Vagina (tissue), 2 donors: ENCODE results near the gene ACTN4. TPM values are rescaled to one million over a fixed set of nuclear protein-coding genes. Genes with fewer than 3 reads are reported as not detected.

ENCODE experiments used
- DNase-seq, 2 donors: peaks; one replicate each; pipeline ENCODE4 v3.0.0-alpha.2; 2017; ENCODE audit errors: extremely low spot score in 2 of 2
- H3K27ac ChIP-seq: fragments of 200-600 bp; sonication (generic); one replicate; pipeline ENCODE4 v1.5.1; 2019
- H3K27me3 ChIP-seq: fragments of 200-600 bp; sonication (generic); one replicate; pipeline ENCODE4 v1.5.1; 2019
- H3K36me3 ChIP-seq, 2 donors: fragments of 200-600 bp; sonication (generic); one replicate each; pipeline ENCODE4 v1.5.1; 2017 to 2019
- H3K4me1 ChIP-seq: fragments of 200-600 bp; sonication (generic); one replicate; pipeline ENCODE4 v1.5.1; 2019
- H3K4me3 ChIP-seq, 2 donors: fragments of 200-600 bp; sonication (generic); 1 replicate in 1 of 2; 2 replicates in 1 of 2; pipeline ENCODE4 v1.5.1; 2016 to 2019
- H3K9me3 ChIP-seq: fragments of 200-600 bp; sonication (generic); one replicate; pipeline ENCODE4 v1.5.1; 2019
- CTCF ChIP-seq, 3 experiments: fragments of 450-650 bp in 2 of 3; fragments of 200-600 bp in 1 of 3; sonication (generic) in 1 of 3; IDR thresholded peaks; one replicate each; pipeline ENCODE4 v1.5.1; 2017 to 2019; ENCODE audit warnings: antibody characterized with exemption in 3 of 3, mild to moderate bottlenecking in 2 of 3, moderate library complexity in 2 of 3
- POLR2A ChIP-seq, 2 donors: fragments of 450-650 bp; IDR thresholded peaks; one replicate each; pipeline ENCODE4 v1.6.1; 2017; ENCODE audit warnings: antibody characterized with exemption in 2 of 2, mild to moderate bottlenecking in 2 of 2, moderate library complexity in 2 of 2
- POLR2AphosphoS5 ChIP-seq, 2 donors: sonication (generic); formaldehyde crosslinking; IDR thresholded peaks; one replicate each; pipeline ENCODE4 v1.9.0; 2017; ENCODE audit warnings: antibody characterized with exemption in 2 of 2, mild to moderate bottlenecking in 2 of 2, low read depth in 1 of 2; ENCODE audit not compliant: insufficient read depth in 1 of 2
- intact Hi-C: fragments of 100-400 bp; cut with DNase I; formaldehyde crosslinking; loops from one replicate; pipeline ENCODE4 v1.15.1; 2023
- total RNA-seq: library from RNA; depleted of rRNA; stranded (reverse); fragments of >200 nt; gene quantifications from one replicate; pipeline ENCODE4 v1.2.3, GENCODE V29; 2016

Gene ACTN4
- total RNA-seq, 1 donor from 2014 or later = 513 TPM

GRCh38 chr19:38670921-38671398 lies 23.5 kb downstream of the ACTN4 start:
- TF ChIP-seq POLR2A (IDR thresholded peaks at IDR 0.05) (no peak), CTCF (IDR thresholded peaks at IDR 0.05) (no peak), POLR2AphosphoS5 (IDR thresholded peaks at IDR 0.05; ENCODE audit: insufficient read depth in 1 of 2, low read depth in 1 of 2) (no peak)
- Histone ChIP-seq H3K27ac (peak overlapping the region; percentile 97), H3K4me1 (peaks cover 83% of the 10 kb centered on the region), H3K36me3 (no peaks in the 10 kb centered on the region), H3K4me3 (no peak overlapping the region), H3K27me3 (no peaks in the 10 kb centered on the region), H3K9me3 (no peaks in the 10 kb centered on the region)
- intact Hi-C loops = no loop called here
- DNase-seq = no peak

GRCh38 chr19:38671654-38672053 lies 24.2 kb downstream of the ACTN4 start:
- H3K36me3 ChIP-seq = no peaks in the 10 kb centered on the region
- H3K4me1 ChIP-seq = peaks cover 83% of the 10 kb centered on the region
- no peak for DNase-seq
- no peaks in the 10 kb centered on the region for H3K9me3 ChIP-seq
- intact Hi-C loops = no loop called here
- H3K4me3 ChIP-seq = no peak overlapping the region
- no peaks in the 10 kb centered on the region for H3K27me3 ChIP-seq
- TF ChIP-seq POLR2A (IDR thresholded peaks at IDR 0.05) = no peak
- TF ChIP-seq CTCF (IDR thresholded peaks at IDR 0.05) = no peak
- TF ChIP-seq POLR2AphosphoS5 (IDR thresholded peaks at IDR 0.05; ENCODE audit: insufficient read depth in 1 of 2, low read depth in 1 of 2) = peak in 1 of 2 donors; percentile 59
- H3K27ac ChIP-seq = peak overlapping the region; percentile 97

GRCh38 chr19:38673030-38673429 lies 25.6 kb downstream of the ACTN4 start:
- H3K4me3 ChIP-seq = no peak overlapping the region
- DNase-seq = no peak
- no peaks in the 10 kb centered on the region for H3K36me3 ChIP-seq
- TF ChIP-seq POLR2A (IDR thresholded peaks at IDR 0.05) (no peak), CTCF (IDR thresholded peaks at IDR 0.05) (no peak), POLR2AphosphoS5 (IDR thresholded peaks at IDR 0.05; ENCODE audit: insufficient read depth in 1 of 2, low read depth in 1 of 2) (no peak)
- H3K27ac ChIP-seq = peak overlapping the region; percentile 97
- H3K9me3 ChIP-seq = no peaks in the 10 kb centered on the region
- intact Hi-C loops = no loop called here
- no peaks in the 10 kb centered on the region for H3K27me3 ChIP-seq
- peaks cover 83% of the 10 kb centered on the region for H3K4me1 ChIP-seq

- Histone ChIP-seq H3K27me3 (no peaks in the 10 kb centered on the region), H3K36me3 (no peaks in the 10 kb centered on the region), H3K4me1 (peaks cover 83% of the 10 kb centered on the region), H3K4me3 (no peak overlapping the region), H3K27ac (peak overlapping the region; percentile 98), H3K9me3 (no peaks in the 10 kb centered on the region)
- no peak for DNase-seq
- intact Hi-C loops = no loop called here
- TF ChIP-seq CTCF (IDR thresholded peaks at IDR 0.05) (no peak), POLR2AphosphoS5 (IDR thresholded peaks at IDR 0.05; ENCODE audit: insufficient read depth in 1 of 2, low read depth in 1 of 2) (peak in 1 of 2 donors; percentile 63), POLR2A (IDR thresholded peaks at IDR 0.05) (no peak)
These were observed 27.1 kb downstream of the ACTN4 start for GRCh38 chr19:38674388-38675171.

GRCh38 chr19:38675611-38676010 lies 28.2 kb downstream of the ACTN4 start:
- peaks cover 82% of the 10 kb centered on the region for H3K4me1 ChIP-seq
- no peaks in the 10 kb centered on the region for H3K27me3 ChIP-seq
- H3K4me3 ChIP-seq = no peak overlapping the region
- intact Hi-C loops = no loop called here
- DNase-seq = no peak
- TF ChIP-seq CTCF (IDR thresholded peaks at IDR 0.05) = no peak
- TF ChIP-seq POLR2A (IDR thresholded peaks at IDR 0.05) = no peak
- TF ChIP-seq POLR2AphosphoS5 (IDR thresholded peaks at IDR 0.05; ENCODE audit: insufficient read depth in 1 of 2, low read depth in 1 of 2) = no peak
- no peaks in the 10 kb centered on the region for H3K36me3 ChIP-seq
- peak overlapping the region; percentile 98 for H3K27ac ChIP-seq
- no peaks in the 10 kb centered on the region for H3K9me3 ChIP-seq
